Heart right ventricle (tissue), 16 donors: Measurements from ENCODE around the gene ZC3H4. TPM values are rescaled to one million over a fixed set of nuclear protein-coding genes. Genes with fewer than 3 reads are reported as not detected.
A peak's percentile ranks its signal among the peaks of the same experiment; 100 is the strongest.

Source experiments
- ATAC-seq, 8 donors: fragments of 200-7000 bp; cut with Tn5 transposase; one replicate each; pipeline ENCODE4 v1.9.1; 2020; ENCODE audit warnings: mild to moderate bottlenecking in 8 of 8, moderate library complexity in 8 of 8, moderate number of reproducible peaks in 1 of 8
- DNase-seq, 2 donors: peaks; one replicate each; pipeline ENCODE4 v3.0.0-alpha.2; 2020
- H3K27ac ChIP-seq, 10 donors: fragments of 200-600 bp; sonication (generic) in 2 of 10; one replicate each; pipeline versions ENCODE4 v1.5.0 to v1.8.0; 2020 to 2022; ENCODE audit warnings: mild to moderate bottlenecking in 3 of 10
- H3K27me3 ChIP-seq, 7 donors: fragments of 200-600 bp; one replicate each; pipeline ENCODE4 v1.8.0; 2021 to 2022; ENCODE audit warnings: mild to moderate bottlenecking in 2 of 7
- H3K36me3 ChIP-seq, 9 donors: fragments of 200-600 bp; sonication (generic) in 1 of 9; one replicate each; pipeline versions ENCODE4 v1.5.0 to v1.8.0; 2020 to 2022; ENCODE audit warnings: mild to moderate bottlenecking in 2 of 9
- H3K4me1 ChIP-seq, 9 donors: fragments of 200-600 bp; sonication (generic) in 1 of 9; one replicate each; pipeline versions ENCODE4 v1.5.0 to v1.8.0; 2020 to 2022; ENCODE audit warnings: mild to moderate bottlenecking in 4 of 9
- H3K4me3 ChIP-seq, 10 donors: fragments of 200-600 bp; sonication (generic) in 2 of 10; one replicate each; pipeline versions ENCODE4 v1.5.0 to v1.8.0; 2020 to 2022; ENCODE audit warnings: mild to moderate bottlenecking in 7 of 10, moderate library complexity in 2 of 10
- H3K9me3 ChIP-seq, 11 donors: fragments of 200-600 bp in 10 of 11; sonication (generic) in 2 of 11; one replicate each; pipeline versions ENCODE4 v1.5.0 to v1.8.0; 2013 to 2022; ENCODE audit warnings: mild to moderate bottlenecking in 2 of 11, control low read depth in 1 of 11, moderate library complexity in 1 of 11
- WGBS, 2 donors: extraction: QIAGEN DNeasy Blood & Tissue Kit; methylation state at CpG; one replicate each; pipeline ENCODE4 v1.1.7; 2013; ENCODE audit warnings: inconsistent platforms in 1 of 2; 5-methylcytosine and 5-hydroxymethylcytosine counted together
- intact Hi-C, 10 donors: fragments of 100-400 bp; cut with DNase I; formaldehyde crosslinking; loops; one replicate each; pipeline versions ENCODE4 v1.11.1 to v1.14.2; 2022
- polyA plus RNA-seq, 2 donors: library from polyadenylated mRNA; stranded (reverse); fragments of 200-250 nt; gene quantifications; one replicate each; pipeline ENCODE4 v1.2.3, GENCODE V29; 2013
- total RNA-seq, 10 donors: library from RNA; stranded (reverse); fragmentation: NEBNext Ultra II Directional in 3 of 10; extraction: Animal tissue kit (Norgen Biotek cat#: 25700) in 3 of 10; gene quantifications; one replicate each; pipeline versions ENCODE4 v1.2.1 to v1.2.4, GENCODE V29; 2021 to 2023
- TF ChIP-seq, protein P1 (sequence below), 9 donors: fragments of 200-600 bp; sonication (generic) in 2 of 9; IDR thresholded peaks; one replicate each; pipeline versions ENCODE4 v1.5.0 to v1.8.0; 2021 to 2022; ENCODE audit warnings: antibody characterized with exemption in 9 of 9, mild to moderate bottlenecking in 5 of 9, moderate library complexity in 1 of 9
- donor health status: Arrhythmogenic right ventricular cardiomyopathy.
- donor health status: ischemic (EF 13 %, LVEDD 7.1; RV severe dilation, severe dysfunction).
- donor health status: healthy with polysubstance abuse.
- donor health status: DM: no; HTN: yes; CAD: no.
- donor health status: DM: no; HTN: no; CAD: no.
- donor health status: ischemic (EF 25% LVEDD 6.9; RV normal size, moderate dysfunction).
- donor health status: ischemic (EF 25% LVEDD 5.7; RV mildly dilated, moderate dysfunction).
- donor health status: healthy.
- donor health status: DM: yes; HTN: yes; CAD: no.
- donor health status: Ischemic cardiomyopathy.
- donor health status: ischemic (EF 35%, LVEDD 5.7; RV mildly dilated, moderate dysfunction).
- donor health status: nonischemic (EF 11% LVEDD 7.7; RV severe dilation, severe dysfunction).
- donor health status: DM: yes; HTN: yes; CAD: no.
- donor health status: PGD.
- donor health status: ischemic (EF 29% LVEDD 5.4; RV normal size, mild dysfunction).
- donor health status: nonischemic (EF 23%, LVEDD 6.1; RV moderate dilation, normal function).

Gene ZC3H4
- total and polyA plus RNA-seq, 12 donors, result 4.5 to 32.8 (median 25.1) TPM

DNA sequence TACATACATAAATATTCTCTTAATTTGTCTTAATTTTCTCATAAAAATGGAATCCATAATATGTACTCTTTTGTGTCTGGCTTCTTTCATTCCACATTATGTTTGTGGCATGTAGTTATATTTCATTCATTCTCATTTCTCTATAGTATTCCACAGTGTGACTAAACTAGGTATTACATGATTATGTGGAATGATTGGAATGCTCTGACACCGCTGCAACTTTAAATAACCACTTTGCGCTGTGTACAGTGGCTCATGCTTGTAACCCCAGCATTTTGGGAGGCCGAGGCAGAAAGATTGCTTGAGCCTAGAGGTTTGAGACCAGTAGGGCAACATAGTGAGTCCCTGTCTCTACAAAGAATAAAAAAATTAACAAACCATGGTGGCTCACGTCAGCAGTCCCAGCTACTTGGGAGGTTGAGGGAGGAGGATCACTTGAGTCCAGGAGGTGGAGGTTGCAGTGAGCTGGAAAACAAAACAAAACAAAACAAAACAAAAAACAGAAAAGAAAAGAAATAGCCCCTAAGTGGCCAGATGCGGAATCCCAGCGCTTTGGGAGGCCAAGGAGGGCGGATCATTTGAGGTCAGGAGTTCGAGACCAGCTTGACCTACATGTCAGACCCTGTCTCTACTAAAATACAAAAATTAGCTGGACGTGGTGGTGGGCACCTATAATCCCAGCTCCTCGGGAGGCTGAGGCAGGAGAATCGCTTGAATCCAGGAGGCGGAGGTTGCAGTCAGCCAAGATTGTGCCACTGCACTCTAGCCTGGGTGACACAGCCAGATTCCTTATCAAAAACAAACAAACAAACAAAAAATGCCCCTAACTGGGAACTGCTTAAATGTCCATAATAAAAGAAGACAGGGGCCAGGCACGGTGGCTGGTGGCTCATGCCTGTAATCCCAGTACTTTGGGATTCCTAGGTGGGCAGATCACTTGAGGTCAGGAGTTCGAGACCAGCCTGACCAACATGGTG is 9.1 kb upstream of the ZC3H4 start:
- peaks cover 0 to 3% (median 0%) of the 10 kb centered on the region in 9 donors for H3K4me1 ChIP-seq
- H3K4me3 ChIP-seq, result no peak overlapping the region
- intact Hi-C loops, result loop anchor here in 5 of 10 donors (2.0 to 10.0 kb wide), 5 partner anchors 40 to 110 kb away; no protein-coding TSS in a partner anchor
- H3K27me3 ChIP-seq, result no peaks in the 10 kb centered on the region
- no peaks in the 10 kb centered on the region for H3K36me3 ChIP-seq
- ATAC-seq (peak in 3 of 8 donors; percentile 23 to 45 (median 44)), DNase-seq (no peak)
- 80 to 84% methylated on average over 14 of the region's 14 CpGs for WGBS, 2 donors
- no peaks in the 10 kb centered on the region for H3K9me3 ChIP-seq
- TF ChIP-seq, protein P1, sequence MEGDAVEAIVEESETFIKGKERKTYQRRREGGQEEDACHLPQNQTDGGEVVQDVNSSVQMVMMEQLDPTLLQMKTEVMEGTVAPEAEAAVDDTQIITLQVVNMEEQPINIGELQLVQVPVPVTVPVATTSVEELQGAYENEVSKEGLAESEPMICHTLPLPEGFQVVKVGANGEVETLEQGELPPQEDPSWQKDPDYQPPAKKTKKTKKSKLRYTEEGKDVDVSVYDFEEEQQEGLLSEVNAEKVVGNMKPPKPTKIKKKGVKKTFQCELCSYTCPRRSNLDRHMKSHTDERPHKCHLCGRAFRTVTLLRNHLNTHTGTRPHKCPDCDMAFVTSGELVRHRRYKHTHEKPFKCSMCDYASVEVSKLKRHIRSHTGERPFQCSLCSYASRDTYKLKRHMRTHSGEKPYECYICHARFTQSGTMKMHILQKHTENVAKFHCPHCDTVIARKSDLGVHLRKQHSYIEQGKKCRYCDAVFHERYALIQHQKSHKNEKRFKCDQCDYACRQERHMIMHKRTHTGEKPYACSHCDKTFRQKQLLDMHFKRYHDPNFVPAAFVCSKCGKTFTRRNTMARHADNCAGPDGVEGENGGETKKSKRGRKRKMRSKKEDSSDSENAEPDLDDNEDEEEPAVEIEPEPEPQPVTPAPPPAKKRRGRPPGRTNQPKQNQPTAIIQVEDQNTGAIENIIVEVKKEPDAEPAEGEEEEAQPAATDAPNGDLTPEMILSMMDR (IDR thresholded peaks at IDR 0.05), result no peak
- H3K27ac ChIP-seq, result no peak overlapping the region

DNA sequence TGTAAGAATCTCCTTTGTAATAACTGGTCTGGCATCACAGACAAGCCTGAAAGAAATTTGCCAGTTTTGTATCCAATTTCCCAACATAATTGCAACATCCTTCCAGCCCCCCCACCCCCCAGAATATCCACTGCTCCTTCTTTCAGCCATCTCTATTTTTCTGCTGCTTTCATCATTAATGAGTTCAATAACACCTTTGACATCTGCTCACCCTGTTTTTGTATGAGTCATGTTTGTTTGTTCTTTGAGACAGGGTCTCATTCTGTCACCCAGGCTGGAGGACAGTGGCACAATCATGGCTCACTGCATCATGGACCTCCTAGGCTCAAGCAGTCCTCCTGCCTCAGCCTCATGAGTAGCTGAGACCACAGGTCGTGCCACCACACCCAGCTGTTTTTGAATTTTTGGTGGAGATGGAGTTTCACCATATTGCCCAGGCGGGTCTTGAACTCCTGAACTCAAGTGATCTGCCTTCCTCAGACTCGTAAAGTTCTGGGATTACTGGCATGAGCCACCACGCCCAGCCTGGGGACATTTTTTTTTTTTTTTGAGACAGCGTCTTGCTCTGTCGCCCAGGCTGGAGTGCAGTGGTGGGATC is 7.0 kb upstream of the ZC3H4 start:
- no peak for ATAC-seq
- no peaks in the 10 kb centered on the region for H3K36me3 ChIP-seq
- 90 to 98% methylated on average over 6 of the region's 6 CpGs for WGBS, 2 donors
- H3K27ac ChIP-seq, result no peak overlapping the region
- no peaks in the 10 kb centered on the region for H3K9me3 ChIP-seq
- intact Hi-C loops, result loop anchor here in 5 of 10 donors (5.0 to 10.0 kb wide), 4 partner anchors 38 to 108 kb away; no protein-coding TSS in a partner anchor
- H3K27me3 ChIP-seq, result no peaks in the 10 kb centered on the region
- DNase-seq, result no peak
- peaks cover 0 to 3% (median 0%) of the 10 kb centered on the region in 9 donors for H3K4me1 ChIP-seq
- TF ChIP-seq, protein P1 (IDR thresholded peaks at IDR 0.05), result no peak
- H3K4me3 ChIP-seq, result no peak overlapping the region

DNA sequence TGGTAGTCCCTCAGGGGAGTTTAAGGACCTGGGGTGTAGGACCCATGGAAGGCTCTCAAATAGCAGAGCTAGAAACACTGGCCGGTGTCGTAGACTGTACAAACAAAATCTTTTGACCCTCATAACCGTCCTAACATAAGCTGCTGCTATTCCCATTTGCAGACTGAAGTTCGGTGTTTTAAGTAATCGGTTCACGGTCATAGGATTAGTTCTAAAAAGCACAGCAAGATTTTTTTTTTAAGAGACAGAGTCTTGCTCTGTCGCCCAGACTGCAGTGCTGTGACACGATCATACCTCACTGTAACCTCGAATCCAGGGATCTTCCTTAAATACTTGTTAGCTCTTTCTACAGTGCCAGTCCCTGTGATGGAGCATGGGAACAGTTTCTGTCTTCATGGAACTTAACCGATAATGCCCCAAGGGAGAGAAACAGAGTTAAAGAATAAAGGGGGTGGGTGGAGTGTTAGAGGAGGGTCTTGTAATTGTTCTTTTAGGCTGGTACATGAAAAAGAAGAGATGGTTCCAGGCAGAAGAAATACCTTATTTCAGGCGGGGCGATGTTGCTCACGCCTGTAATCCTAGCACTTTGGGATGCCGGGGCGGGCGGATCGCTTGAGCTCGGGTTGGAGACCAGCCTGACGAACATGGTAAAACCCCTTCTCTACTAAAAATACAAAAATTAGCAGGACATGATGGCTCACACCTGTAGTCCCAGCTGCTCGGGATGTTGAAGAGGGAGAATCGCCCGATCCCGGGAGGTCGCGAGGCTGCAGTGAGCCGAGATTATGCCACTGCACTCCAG is 475 bp upstream of the ZC3H4 start:
- H3K4me3 ChIP-seq, result peak overlapping the region; percentile 43 to 97 (median 82)
- H3K27me3 ChIP-seq, result no peaks in the 10 kb centered on the region
- 57 to 62% methylated on average over 26 of the region's 26 CpGs for WGBS, 2 donors
- no peaks in the 10 kb centered on the region for H3K9me3 ChIP-seq
- TF ChIP-seq, protein P1 (IDR thresholded peaks at IDR 0.05), result no peak
- peaks cover 0 to 29% (median 20%) of the 10 kb centered on the region in 9 donors for H3K4me1 ChIP-seq
- intact Hi-C loops, result loop anchor here in 6 of 10 donors (2.0 to 10.0 kb wide), 5 partner anchors 17 to 262 kb away; partner anchors contain the start of genes AP2S1 (in 5 of the 6) and TMEM160 (in 1 of the 6)
- peak overlapping the region; percentile 99 to 100 (median 100) for H3K27ac ChIP-seq
- no peak for ATAC-seq
- H3K36me3 ChIP-seq, result peaks cover 0 to 11% (median 0%) of the 10 kb centered on the region in 9 donors
- DNase-seq, result no peak
